ENCODE results near the gene SNED1.

The SNED1 gene

DNA sequence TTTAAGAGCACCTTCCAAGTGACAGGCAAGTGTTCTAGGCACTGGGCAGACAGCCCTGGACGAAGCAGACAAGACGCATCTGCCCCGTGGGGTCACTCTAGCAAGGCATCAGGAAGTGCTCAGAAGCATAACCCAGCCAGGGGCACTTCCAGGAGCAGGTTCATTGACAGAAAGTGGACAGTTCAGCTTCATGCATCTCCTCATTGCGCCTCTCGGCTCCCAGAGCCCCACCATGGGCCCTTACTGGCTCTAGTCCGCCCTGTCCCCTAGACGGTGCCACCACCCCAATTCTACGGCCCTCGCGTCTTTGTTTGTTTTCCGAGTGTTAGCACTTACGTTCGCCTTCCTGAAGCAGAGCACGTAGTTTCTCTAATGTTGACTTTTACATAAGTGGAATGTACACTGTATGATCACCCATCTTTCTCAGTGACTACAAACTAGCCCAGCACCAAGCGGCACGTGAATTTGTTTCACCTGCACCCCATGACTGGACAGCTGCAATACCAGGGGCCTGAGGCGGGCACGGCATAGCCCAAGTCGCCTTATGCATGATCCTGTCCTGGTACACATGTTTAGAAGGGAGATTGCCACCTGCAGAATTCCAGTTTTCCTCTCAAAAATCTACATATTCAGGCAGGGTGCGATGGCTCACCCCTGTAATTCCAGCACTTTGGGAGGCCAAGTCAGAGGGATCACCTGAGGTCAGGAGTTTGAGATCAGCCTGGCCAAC lies 33.2 kb downstream of the SNED1 start:
- DNase-seq: no peak

DNA sequence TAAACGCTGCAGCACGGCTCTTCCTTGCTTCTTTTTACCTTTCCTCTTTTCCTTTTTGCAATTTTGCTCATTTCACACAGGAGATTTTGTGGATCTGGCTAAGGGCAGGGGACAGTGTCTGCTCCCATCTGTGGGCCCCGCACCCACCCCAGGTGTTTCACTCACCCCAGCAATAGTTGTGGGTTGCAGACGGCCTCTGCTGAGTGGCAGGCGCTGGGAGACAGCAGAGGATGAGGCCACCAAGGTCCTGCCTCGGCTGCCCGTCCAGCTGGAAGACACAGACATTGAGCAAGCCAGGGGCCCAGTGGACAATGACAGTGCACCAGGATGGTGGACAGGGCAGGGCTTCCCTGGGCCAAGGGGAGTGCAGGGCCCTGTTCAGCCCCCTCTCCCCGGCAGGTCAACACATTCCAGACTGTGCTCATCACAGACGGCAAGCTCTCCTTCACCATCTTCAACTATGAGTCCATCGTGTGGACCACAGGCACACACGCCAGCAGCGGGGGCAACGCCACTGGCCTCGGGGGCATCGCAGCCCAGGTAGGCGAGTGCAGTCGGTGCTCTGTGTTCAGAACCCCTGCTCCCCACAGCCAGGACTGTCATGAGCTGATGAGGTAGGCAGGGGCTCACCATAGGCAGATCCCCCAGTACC lies 35.0 kb downstream of the SNED1 start:
- no peak for DNase-seq

DNA sequence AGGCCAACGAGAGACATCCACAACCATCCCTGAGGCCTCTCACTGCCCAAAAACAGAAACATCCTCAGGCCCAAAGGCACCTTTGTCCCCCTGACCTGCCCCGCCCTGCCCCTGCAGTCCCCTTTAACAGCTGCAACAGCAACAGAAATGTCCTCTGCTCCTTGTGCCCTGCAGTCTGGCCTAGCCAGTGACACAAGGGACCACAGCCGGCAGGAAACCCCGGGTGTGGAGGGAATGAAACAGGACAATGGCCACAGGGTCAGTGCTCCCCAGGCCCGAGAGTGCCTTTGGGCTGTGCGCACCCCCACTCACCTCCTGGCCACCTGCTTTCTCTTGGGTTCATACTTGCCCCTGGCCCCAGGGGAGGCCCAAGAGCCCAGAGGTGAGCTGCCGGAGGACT lies 35.6 kb downstream of the SNED1 start:
- DNase-seq: no peak

DNA sequence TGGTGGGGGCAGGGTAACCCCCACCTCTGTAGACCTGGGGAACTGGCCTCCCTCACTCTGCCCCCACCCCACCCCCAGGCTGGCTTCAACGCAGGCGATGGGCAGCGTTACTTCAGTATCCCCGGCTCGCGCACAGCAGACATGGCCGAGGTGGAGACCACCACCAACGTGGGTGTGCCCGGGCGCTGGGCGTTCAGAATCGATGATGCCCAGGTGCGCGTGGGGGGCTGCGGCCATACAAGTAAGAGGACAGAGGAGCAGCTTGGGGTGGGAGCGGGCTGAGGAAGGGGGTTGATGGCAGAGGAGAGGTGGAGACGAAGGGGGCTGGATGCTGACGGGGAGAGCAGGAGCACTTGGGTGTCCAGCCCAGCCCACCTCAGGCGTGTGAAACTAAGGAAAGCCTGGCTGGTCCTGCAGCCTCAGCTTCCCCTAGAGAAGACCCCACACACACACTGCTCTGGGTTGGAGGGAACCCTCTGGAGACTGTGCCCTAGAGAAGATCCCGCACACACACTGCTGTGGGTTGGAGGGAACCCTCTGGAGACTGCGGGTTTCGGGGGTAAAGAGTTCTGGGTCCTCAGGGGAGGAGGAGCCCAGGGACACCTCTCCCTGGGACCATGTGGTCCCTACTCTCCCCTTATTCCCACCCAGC lies 36.2 kb downstream of the SNED1 start:
- DNase-seq: no peak

DNA sequence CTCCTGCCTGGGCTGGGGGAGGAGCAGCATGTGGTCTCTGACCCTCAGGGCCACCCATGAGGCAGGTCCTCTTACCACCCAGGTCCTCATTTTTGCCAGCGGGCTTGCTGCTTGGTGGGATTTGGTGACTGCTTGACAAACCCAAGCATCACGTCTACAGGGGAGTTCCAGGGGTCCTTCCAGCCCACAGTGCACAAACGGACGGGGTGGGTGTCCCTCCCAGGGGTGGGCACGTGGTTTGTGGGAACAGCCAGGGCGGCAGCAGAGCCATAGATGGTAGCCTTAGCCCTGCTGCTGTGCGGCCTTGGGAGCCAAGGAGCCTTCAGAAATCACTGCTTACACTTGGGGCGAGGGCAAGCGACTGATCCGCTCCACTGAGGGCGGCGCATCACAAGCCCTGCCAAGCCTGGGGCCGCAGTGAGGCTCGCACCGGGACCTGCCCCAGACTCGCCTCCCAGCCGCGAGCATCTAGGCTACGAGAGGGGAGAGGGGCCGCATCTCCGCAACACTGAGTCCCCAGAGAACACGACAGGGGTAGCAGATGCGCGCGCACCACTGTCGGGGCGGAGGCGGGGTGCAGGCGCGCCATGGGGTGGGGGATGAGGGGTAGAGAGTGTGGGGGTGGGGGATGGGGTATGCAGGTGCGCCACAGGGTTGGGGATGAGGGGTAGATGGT lies 36.9 kb downstream of the SNED1 start:
- no peak for DNase-seq

DNA sequence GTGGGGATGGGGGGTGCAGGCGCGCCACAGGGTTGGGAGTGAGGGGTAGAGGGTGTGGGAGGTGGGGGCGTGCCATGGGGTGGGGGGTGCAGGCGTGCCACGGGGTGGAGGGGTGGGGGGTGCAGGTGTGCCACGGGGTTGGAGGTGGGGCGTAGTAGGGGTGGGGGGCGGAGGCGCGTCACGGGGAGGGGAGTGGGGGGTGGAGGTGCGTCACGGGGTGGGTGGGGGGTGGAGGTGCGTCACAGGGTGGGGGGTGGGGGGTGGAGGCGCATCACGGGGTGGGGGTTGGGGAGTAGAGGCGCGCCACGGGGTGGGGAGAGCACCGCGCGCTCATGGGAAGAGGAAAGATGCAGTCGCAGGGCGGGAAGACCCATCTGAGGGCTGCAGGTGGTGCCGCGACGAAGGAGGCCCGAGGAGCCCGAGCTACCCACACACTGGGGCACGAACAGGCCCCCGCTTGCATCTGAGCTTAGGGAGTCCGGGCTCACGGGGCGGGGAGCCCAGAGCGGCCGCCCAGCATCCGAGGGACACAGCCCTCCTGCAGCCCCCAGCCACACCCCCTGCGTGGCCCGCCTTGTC lies 37.5 kb downstream of the SNED1 start:
- DNase-seq: no peak

DNA sequence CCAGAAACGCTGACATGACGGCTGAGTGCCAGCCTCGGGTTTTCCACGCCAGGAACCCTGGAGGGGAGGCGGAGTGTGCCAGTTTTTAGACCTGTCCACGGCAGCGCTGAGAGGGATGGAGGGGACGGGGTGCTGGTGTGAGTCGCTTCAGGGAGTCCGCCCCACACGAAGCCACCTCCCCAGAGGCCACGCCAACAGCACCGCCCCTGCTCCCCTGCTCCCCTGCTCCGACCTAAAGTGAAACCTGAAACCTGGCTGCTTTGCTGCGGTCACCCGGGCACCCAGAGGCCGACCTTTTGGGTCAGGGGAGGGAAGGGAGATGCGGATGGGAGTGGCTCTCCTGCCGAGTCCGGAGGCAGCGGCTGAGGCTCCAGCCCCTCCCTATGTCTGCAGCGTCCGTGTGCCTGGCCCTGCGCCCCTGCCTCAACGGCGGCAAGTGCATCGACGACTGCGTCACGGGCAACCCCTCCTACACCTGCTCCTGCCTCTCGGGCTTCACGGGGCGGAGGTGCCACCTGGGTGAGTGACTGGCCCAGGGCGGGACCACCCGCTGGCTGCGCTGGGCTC lies 38.1 kb downstream of the SNED1 start:
- DNase-seq: no peak

DNA sequence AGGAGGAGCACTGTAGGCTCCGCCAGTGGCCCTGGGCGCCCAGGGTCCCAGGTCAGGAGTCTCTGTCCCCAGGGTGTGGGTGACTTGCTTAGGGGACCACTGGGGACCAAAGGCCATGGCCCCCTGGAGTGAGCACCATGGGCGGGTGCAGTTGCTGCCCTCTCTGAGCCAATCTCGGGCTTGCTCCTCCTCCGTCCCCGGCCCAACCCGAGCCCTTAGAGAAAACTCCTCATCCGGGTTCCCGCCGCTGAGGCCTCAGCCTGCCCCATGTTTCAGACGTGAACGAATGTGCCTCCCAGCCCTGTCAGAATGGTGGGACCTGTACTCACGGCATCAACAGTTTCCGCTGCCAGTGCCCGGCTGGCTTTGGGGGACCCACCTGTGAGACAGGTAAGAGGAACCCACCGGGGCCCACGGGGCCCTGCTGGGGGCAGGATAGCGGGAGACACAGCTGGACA lies 38.6 kb downstream of the SNED1 start:
- no peak for DNase-seq

DNA sequence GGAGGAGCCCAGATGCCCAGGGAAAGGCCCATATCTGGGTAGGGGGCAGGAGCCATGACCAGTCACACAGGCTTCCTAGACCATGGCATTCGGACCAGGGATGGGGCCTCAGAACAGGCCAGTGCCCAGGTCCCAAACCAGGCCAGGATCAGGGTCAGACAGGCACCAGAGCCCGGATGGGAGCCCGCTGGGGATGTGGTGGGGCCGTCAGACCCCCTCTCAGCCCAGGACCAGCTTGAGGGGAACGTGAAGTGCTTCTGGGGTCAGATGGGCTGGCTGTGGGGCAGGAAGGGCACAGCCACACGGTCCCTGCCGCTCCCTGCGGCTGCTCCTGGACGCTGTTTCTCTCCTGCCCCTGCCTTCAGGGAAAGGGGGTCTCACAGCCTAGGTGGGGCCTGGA lies 39.1 kb downstream of the SNED1 start:
- no peak for DNase-seq

DNA sequence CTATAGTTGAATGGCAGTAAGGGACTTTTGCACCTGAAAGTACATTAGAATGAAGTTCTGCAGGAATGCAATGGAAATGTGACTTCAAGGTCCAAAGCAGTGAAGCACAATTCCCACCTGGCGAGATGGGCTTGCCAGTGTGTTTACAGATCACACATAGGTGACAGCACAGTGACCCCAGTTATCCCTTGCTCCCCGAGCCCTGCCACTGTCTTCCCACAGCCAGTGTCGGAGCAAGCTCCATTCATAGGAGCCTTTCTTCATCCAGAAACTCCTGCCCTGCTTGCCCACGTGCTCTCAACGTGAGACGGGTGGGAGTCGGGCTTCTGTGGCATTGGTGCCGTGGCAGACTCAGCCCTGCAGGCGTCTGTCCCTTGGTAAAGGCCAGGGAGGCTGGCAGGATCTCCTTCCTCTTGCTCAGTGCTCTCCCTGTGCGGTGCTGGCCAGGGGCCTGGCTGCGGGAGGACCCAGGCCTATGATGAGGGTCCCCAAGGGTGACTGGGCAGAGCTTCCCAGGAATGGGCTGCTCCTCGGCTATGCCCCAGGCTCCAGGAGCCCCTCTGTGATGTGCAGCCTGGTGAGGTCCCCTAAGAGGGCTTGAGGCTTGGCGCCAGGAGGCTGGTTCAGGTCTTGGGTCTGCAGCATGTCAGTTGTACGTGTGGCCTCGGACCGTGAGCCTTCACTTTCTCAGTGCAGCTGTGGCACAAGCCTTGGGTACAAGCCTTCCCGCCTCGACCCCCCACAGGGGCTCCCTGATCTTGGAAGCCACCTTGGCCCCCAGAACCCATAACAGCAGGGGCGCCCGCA lies 40.2 kb downstream of the SNED1 start:
- no peak for DNase-seq

DNA sequence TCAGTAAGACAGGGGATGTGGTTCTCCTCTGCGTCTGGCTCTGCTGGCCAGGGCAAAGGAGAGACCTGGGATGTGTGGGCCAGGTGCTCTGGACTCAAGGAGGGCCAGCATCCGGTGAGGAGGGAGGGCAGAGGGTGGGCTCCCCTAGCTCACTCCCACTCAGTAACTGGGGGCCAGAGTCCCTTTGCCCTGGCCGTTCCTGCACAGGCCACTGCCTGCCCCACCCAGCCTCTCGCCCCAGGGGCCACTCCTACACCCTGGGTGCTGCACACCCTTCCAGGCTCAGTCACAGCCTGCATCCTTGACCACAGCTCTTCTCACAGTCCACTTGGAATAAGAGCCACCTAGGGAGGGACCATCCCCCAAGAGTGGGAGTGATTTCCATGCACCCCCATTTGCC lies 41.0 kb downstream of the SNED1 start:
- no peak for DNase-seq

DNA sequence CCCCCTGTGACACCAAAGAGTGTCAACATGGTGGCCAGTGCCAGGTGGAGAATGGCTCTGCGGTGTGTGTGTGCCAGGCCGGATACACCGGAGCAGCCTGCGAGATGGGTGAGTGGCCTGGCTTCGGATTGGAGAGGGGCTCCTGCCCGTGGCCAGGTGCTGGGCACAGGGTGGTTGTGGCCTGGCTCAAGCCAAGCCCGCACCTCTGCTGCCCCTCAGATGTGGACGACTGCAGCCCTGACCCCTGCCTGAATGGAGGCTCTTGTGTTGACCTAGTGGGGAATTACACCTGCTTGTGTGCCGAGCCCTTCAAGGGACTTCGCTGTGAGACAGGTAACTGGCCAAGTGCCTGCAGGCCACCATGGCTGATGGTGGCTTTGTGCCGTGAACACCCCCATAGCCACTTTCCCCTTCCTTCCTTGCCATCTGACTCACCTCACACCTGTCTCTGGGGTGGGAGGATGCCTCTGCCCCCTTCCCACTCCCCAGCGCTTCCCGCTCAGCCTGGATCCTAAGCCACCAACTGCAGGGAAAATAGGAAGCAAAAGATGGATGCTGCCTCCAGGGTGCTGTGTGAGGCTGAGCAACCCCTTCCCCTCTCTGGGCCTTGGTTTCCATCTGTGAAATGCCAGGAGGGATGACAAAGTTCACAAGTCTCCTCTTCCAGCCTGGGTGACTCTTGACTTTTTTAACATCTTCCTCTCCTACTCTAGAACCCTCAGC lies 41.8 kb downstream of the SNED1 start:
- DNase-seq: no peak

DNA sequence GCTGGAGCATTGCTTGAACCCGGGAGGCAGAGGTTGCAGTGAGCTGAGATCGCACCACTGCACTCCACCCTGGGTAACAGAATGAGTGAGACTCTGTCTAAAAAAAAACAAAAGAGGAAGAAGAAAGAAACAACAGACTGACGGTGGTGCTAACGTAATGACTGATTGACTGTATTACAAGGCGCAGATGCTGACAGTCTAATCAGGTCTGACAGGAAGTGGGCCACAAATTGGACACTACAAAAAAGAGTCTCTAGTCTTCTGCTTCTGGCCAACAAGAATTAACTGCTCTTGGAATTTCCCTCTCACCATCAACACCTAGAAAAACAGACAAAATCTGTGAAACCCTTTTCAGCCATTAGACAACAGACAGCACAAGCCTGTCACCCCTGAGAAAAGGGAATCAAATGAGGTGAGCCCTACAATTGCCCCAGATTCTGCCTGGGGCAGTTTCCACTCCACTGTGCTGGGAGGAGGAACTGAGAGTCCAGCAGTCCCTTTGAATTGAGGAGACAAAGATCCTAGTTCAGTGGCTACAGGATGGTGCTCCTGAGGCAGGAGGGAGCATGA lies 43.3 kb downstream of the SNED1 start:
- DNase-seq: no peak

DNA sequence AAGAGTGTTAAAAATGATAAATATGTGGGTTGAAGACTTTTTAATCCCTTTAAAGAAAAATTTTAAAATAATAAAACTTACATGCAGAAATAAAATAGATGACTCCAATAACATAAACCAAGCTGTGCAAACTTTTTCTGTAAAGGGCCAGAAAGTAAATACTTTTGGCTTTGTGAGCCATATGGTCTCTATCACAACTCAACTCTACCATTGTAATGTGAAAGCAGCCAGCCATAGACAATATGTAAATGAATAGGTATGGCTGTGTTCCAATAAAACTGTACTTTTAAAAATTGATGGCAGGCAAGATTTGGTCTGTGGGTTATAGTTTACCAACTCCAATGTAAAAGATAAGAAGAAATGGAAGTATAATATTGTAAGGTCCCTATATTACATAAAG lies 45.2 kb downstream of the SNED1 start:
- DNase-seq: no peak

DNA sequence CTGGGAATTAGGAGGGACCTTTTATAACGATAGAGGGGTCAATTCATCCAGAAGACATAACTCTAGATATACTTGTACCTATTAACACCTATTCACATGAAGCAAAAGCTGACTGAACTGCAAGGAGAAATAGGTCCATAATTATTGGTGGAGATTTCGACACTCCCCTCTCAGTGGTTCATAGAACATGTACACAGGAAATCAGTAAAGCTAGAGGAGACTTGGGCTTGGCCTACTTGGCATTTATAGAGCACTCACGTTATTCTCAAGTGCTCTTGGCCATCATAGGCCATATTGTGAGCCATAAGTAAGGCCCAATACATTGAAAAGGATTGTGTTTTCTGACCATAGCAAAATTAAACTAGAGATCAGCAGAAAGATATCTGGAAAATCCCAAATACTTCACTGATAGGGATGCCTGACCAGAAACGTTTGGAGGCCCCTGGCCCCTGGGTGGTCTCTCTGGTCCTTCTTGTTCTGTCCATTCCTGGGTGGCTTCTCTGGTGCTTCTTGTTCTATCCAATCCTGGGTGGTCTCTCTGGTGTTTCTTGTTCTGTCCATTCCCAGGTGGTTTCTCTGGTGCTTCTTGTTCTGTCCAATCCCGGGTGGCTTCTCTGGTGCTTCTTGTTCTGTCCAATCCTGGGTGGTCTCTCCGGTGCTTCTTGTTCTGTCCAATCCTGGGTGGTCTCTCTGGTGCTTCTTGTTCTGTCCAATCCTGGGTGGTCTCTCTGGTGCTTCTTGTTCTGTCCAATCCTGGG lies 49.0 kb downstream of the SNED1 start:
- no peak for DNase-seq

DNA sequence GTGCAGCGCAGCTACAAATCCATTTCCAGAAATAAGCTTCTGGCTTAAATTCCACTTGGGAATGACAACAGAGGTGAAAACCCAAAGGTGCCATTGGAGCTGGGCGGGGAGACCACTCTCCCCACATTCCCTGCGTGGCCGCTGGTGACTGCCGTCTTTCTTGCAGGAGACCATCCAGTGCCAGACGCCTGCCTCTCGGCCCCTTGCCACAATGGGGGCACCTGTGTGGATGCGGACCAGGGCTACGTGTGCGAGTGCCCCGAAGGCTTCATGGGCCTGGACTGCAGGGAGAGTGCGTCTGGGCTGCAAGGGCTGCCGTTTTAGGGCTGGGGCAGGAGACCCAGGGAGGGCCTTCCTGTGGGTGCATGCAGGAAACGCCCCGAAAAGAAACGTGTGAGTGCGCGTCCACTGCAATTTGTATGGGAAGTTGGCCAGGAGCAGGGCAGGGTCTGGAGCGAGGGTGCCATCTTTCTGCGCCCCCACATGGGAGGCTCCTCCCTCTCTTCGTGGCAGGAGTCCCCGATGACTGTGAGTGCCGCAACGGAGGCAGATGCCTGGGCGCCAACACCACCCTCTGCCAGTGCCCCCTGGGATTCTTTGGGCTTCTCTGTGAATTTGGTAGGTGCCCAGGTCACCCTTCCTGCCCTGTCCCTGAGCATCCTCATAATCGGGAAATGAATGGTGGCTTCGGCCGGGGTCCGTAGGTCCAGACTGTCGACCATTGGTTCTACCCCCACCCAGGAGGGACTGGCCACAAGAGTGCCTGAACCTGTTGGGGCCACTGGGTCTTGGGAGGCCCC lies 49.9 kb downstream of the SNED1 start:
- no peak for DNase-seq

DNA sequence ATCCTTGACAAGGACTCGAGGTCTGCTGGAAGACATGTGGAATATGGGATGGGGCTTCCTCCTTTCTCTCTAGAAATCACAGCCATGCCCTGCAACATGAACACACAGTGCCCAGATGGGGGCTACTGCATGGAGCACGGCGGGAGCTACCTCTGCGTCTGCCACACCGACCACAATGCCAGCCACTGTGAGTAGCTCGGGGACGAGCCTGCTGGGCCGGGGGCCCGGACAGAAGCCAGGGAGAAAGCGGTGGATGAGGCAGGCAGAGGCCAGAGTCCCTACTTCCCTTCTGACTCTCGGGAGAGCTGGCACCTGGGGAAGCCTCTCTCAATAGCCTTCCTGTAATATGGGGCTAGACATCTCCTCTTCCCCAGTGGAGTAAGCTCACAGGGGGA lies 50.5 kb downstream of the SNED1 start:
- DNase-seq: no peak

DNA sequence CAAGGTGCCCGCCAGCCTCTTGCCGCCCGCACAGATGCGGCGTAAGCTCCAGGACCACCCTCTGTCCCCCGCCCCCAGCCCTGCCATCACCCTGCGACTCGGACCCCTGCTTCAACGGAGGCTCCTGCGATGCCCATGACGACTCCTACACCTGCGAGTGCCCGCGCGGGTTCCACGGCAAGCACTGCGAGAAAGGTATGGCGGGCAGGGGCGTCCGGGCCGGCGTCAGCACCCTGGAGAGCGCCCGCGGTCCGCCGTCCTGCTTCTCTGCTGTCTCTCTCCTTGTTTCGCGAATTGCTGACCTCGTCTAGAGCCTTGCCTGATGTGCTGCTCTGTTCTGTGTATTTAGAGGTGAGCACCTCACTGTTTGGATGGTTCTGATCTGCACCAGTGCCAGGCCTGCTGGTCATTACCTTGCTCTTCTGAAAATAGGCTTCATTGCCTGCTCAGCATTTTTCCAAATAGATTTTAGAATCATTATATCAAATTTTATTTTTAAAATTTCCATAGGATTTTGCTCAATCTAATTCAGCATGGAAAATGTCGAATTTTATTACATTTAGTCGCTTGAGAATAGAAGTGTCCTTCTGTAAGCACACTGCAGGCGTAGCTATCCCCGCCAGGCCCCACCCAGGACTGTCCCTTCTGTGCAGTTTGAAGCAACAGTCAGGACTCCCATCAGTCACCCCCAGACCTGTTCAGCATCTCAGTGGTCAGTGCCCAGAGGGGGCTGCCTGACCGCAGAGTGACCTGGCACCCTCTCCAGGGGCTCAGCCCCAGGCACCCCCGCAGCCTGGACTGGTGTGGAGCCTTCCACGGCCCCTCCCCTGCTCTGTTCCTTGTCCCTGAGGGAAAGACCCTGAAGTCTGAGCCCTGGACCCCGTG lies 51.6 kb downstream of the SNED1 start:
- DNase-seq: no peak

All from DMS 273 treated with DMSO at 0.1 percent for 48 hours (cell line).